Measurements from ENCODE around the gene MIF. TPM values are rescaled to one million over a fixed set of nuclear protein-coding genes. Genes with fewer than 3 reads are reported as not detected.
"Not testable (repeated sequence)": the region's sequence is repeated elsewhere in the genome, so short reads cannot be mapped to it uniquely, and the experiment has no call there.

Gene MIF
- total and polyA plus RNA-seq, 7 donors, result 110 to 277 (median 131) TPM

DNA sequence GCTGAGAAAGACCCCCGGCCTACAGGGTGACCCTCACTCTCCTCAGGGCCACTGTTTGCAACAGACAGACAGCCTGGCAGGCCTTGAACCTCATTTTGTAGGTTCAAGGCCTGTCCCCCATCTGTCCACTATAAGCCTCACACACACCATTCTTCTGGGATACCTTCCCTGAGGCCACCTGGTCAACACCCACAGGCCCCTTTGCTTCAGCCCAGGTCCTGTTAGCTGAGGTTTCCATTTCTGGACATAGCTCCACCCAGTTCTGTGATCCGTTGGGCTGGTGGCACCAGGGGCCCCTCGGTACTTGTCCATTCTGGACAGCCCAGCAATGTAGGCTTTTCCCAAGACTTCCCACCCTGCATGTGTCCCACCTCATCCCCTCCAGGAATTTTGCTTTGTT lies 3.1 kb downstream of the MIF start:
- intact Hi-C loops (cut with DNase I), result no loop called here
- 79 to 93% (median 81%) methylated on average over 3 of the region's 3 CpGs for whole genome bisulfite sequencing, 3 donors
- no peak overlapping the region for H3K4me3 ChIP-seq
- no peak for TF ChIP-seq CTCF (IDR thresholded peaks at IDR 0.05)
- H3K9me3 ChIP-seq, result no peaks in the 10 kb centered on the region
- H3K36me3 ChIP-seq (ENCODE audit: insufficient read depth in 1 of 2, low read depth in 1 of 2), result peaks cover 0 to 15% of the 10 kb centered on the region in 2 donors
- ATAC-seq (no peak), DNase-seq (no peak)
- H3K27me3 ChIP-seq (ENCODE audit: insufficient read depth in 3 of 3, low read length in 2 of 3), result no peaks in the 10 kb centered on the region
- H3K4me1 ChIP-seq, result peaks cover 9% of the 10 kb centered on the region
- H3K27ac ChIP-seq, result no peak overlapping the region

DNA sequence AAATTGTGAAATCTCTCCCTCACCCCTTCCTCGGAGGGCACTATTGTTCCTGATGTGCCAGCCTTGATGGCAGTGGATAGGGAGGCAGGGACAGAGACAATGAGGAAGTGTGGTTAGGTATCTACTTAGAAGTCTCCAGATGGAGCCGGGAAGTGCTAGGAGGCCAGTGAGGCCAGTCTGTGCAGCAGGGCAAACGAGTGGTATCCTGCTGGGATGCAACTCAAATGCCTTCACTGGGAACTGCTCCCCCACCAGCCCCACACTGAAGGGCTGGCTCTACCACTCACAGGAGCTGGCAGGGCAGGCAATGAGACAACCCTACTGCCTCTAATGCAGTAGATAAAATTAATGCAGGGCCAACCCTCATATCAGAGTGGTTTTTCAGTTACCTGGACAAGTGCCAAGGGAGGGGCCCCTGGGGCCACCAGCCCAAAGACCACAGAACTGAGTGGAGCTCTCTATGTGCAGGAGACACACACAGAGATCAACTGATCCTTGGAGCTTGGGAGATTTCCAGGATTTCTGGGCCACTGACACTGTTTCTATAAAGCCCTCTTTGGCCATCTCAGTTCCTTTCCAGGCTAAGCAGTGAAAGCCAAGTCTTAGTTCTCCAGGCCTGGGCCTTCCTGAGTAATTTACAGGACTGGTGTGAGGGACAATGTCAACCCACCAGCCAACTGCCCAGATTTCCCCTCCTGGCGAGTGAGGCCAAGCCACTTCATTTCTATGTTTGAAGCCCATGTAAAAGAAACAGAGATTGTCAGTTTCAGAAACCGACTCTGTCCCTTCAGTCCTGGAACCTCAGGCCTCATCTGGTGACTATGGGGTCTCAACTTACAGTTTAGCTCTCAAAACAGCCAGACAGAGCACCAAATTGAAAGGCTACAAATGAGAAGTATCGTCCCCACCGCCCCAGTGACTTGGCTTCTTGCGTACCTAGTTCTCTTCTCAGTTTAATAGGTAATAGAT lies 4.1 kb downstream of the MIF start:
- no peak for TF ChIP-seq CTCF (IDR thresholded peaks at IDR 0.05)
- WGBS, 3 donors, result 48 to 70% (median 53%) methylated on average over 8 of the region's 8 CpGs
- ATAC-seq, result no peak

GRCh38 chr22:23899042-23899745 lies 5.0 kb downstream of the MIF start:
- Histone ChIP-seq H3K36me3 (ENCODE audit: insufficient read depth in 1 of 2, low read depth in 1 of 2) (peaks cover 0 to 15% of the 10 kb centered on the region in 2 donors), H3K9me3 (no peaks in the 10 kb centered on the region), H3K4me3 (no peak overlapping the region), H3K4me1 (peaks cover 6% of the 10 kb centered on the region), H3K27ac (no peak overlapping the region), H3K27me3 (ENCODE audit: insufficient read depth in 3 of 3, low read length in 2 of 3) (no peaks in the 10 kb centered on the region)
- DNase-seq, result no peak
- 55 to 74% (median 58%) methylated on average over 6 of the region's 6 CpGs for WGBS, 3 donors
- no peak for TF ChIP-seq CTCF (IDR thresholded peaks at IDR 0.05)
- intact Hi-C loops (cut with DNase I), result no loop called here
- no peak for ATAC-seq

More for the DNA sequence above, 4.1 kb downstream of the MIF start:
- intact Hi-C loops (cut with DNase I), result no loop called here
- no peak overlapping the region for H3K4me3 ChIP-seq
- peaks cover 0 to 15% of the 10 kb centered on the region in 2 donors for H3K36me3 ChIP-seq (ENCODE audit: insufficient read depth in 1 of 2, low read depth in 1 of 2)
- no peaks in the 10 kb centered on the region for H3K9me3 ChIP-seq
- DNase-seq, result no peak
- no peaks in the 10 kb centered on the region for H3K27me3 ChIP-seq (ENCODE audit: insufficient read depth in 3 of 3, low read length in 2 of 3)
- H3K4me1 ChIP-seq, result peaks cover 9% of the 10 kb centered on the region
- no peak overlapping the region for H3K27ac ChIP-seq

DNA sequence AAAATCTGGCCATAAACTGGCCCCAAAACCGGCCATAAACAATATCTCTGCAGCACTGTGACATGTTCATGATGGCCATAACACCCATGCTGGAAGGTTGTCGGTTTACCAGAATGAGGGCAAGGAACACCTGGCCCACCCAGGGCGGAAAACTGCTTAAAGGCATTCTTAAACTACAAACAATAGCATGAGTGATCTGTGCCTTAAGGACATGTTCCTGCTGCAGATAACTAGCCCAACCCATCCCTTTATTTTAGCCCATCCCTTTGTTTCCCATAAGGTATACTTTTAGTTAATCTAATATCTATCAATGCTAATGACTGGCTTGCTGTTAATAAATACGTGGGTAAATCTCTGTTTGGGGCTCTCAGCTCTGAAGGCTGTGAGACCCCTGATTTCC lies 6.0 kb downstream of the MIF start:
- 79 to 93% (median 84%) methylated on average over 4 of the region's 4 CpGs for WGBS, 3 donors
- H3K4me1 ChIP-seq; DNase-seq; H3K4me3 ChIP-seq; intact Hi-C loops (cut with DNase I); ATAC-seq; H3K9me3 ChIP-seq; H3K27ac ChIP-seq; H3K27me3 ChIP-seq (ENCODE audit: insufficient read depth in 3 of 3, low read length in 2 of 3): not testable (repeated sequence)
- H3K36me3 ChIP-seq (ENCODE audit: insufficient read depth in 1 of 2, low read depth in 1 of 2), result peaks cover 0 to 15% of the 10 kb centered on the region in 2 donors

- no peaks in the 10 kb centered on the region for H3K9me3 ChIP-seq
- 88 to 90% (median 90%) methylated on average over 4 of the region's 4 CpGs for WGBS, 3 donors
- ATAC-seq (no peak), DNase-seq (no peak)
- no peak overlapping the region for H3K27ac ChIP-seq
- intact Hi-C loops (cut with DNase I), result no loop called here
- peaks cover 0 to 4% of the 10 kb centered on the region in 2 donors for H3K36me3 ChIP-seq (ENCODE audit: insufficient read depth in 1 of 2, low read depth in 1 of 2)
- H3K27me3 ChIP-seq (ENCODE audit: insufficient read depth in 3 of 3, low read length in 2 of 3), result peaks cover 0 to 3% (median 2%) of the 10 kb centered on the region in 3 donors
- no peak overlapping the region for H3K4me3 ChIP-seq
- no peak for TF ChIP-seq CTCF (IDR thresholded peaks at IDR 0.05)
- H3K4me1 ChIP-seq, result no peaks in the 10 kb centered on the region
Measured at GRCh38 chr22:23901600-23901999, 7.4 kb downstream of the MIF start.

Measured in psoas muscle (tissue), 8 donors.